Panc1 (cell line): ENCODE data around the gene TBXAS1. TPM values are rescaled to one million over a fixed set of nuclear protein-coding genes. Genes with fewer than 3 reads are reported as not detected.
A peak's percentile ranks its signal among the peaks of the same experiment; 100 is the strongest.

Source experiments
- ATAC-seq: fragments of 200-7000 bp; cut with Tn5 transposase; 2 replicates; pipeline ENCODE4 v1.9.1; 2020; ENCODE audit warnings: mild to moderate bottlenecking, moderate library complexity
- BruUV-seq: library from RNA; stranded (reverse); fragments of 400-500 nt; replicated peaks from 2 replicates; lab custom pipeline; 2021; lab: Mats Ljungman, UMichigan
- CTCF ChIA-PET: fragments of 300-600 bp; sonication (Branson Sonifier 250); formaldehyde crosslinking; loops from one replicate; lab custom pipeline; 2022; ENCODE audit warnings: antibody characterized with exemption; lab: Charles Lee
- POLR2A ChIA-PET: fragments of 300-600 bp; sonication (Branson Sonifier 250); formaldehyde crosslinking; loops from one replicate; lab custom pipeline; 2022; ENCODE audit warnings: antibody characterized with exemption; lab: Charles Lee
- DNase-seq: peaks from one replicate; pipeline ENCODE4 v3.0.0-alpha.2; 2010; ENCODE audit warnings: low read depth, low spot score
- H3K27ac ChIP-seq: 2 replicates; pipeline ENCODE4 v1.5.1; 2011; ENCODE audit warnings: mild to moderate bottlenecking, low read length, inconsistent platforms
- H3K27me3 ChIP-seq: fragments of 200-500 bp; sonication (Bioruptor generic); 2 replicates; pipeline ENCODE4 v1.6.0; 2014; ENCODE audit warnings: low read length, inconsistent platforms; ENCODE audit not compliant: control insufficient read depth, insufficient read depth
- H3K36me3 ChIP-seq: fragments of 200-500 bp; sonication (Bioruptor generic); 2 replicates; pipeline ENCODE4 v1.5.1; 2014; ENCODE audit warnings: inconsistent platforms, mild to moderate bottlenecking, low read length, moderate library complexity; ENCODE audit not compliant: control insufficient read depth, insufficient read depth
- H3K4me1 ChIP-seq: 2 replicates; pipeline ENCODE4 v1.5.1; 2011; ENCODE audit warnings: inconsistent platforms, mild to moderate bottlenecking, low read length, moderate library complexity; ENCODE audit not compliant: control insufficient read depth, insufficient read depth
- H3K4me3 ChIP-seq, 2 experiments: 2 replicates each; pipeline ENCODE4 v1.5.1; 2011 to 2012; ENCODE audit warnings: low read depth in 2 of 2, low read length in 2 of 2, mild to moderate bottlenecking in 2 of 2, inconsistent platforms in 1 of 2, moderate library complexity in 1 of 2
- H3K9me3 ChIP-seq: fragments of 200-500 bp; sonication (Bioruptor generic); 2 replicates; pipeline ENCODE4 v1.5.1; 2014; ENCODE audit warnings: low read depth, mild to moderate bottlenecking, inconsistent platforms, low read length, moderate library complexity; ENCODE audit not compliant: control insufficient read depth, insufficient read depth
- POLR2AphosphoS5 ChIP-seq: IDR thresholded peaks from 2 replicates; pipeline ENCODE4 v1.6.1; 2012; ENCODE audit warnings: mild to moderate bottlenecking, low read depth, low read length, moderate library complexity
- SIN3A ChIP-seq: IDR thresholded peaks from 2 replicates; pipeline ENCODE4 v1.6.1; 2012; ENCODE audit warnings: low read depth, mild to moderate bottlenecking, low read length, moderate library complexity, borderline replicate concordance; ENCODE audit not compliant: insufficient read depth
- TCF7L2 ChIP-seq: IDR thresholded peaks from 2 replicates; pipeline ENCODE4 v1.6.1; 2011; ENCODE audit warnings: mild to moderate bottlenecking, low read depth, low read length, inconsistent platforms
- in situ Hi-C: cut with HindIII; loops from 2 replicates; pipeline ENCODE4 v1.10.0; 2016; ENCODE audit warnings: low sequenced_read_pairs, low pct_unique_long_range_greater_than_20kb
- intact Hi-C: fragments of 100-400 bp; cut with micrococcal nuclease; formaldehyde crosslinking; loops from one replicate; pipeline ENCODE4 v1.10.0; 2022; ENCODE audit not compliant: unreplicated experiment
- total RNA-seq: library from RNA; stranded (reverse); gene quantifications from one replicate; pipeline ENCODE4 v1.2.1, GENCODE V29; 2021; ENCODE audit not compliant: unreplicated experiment
- TF ChIP-seq, protein P1 (sequence below), 2 experiments: IDR thresholded peaks; 2 replicates each; pipeline ENCODE4 v1.6.1; 2011 to 2012; ENCODE audit warnings: low read depth in 2 of 2, control low read depth in 1 of 2, low read length in 1 of 2, mild to moderate bottlenecking in 1 of 2, moderate library complexity in 1 of 2; ENCODE audit not compliant: insufficient read depth in 1 of 2
- TF ChIP-seq, protein P2 (sequence below): fragments of 450-650 bp; IDR thresholded peaks from 2 replicates; pipeline ENCODE4 v1.5.1; 2017; ENCODE audit warnings: mild to moderate bottlenecking

The TBXAS1 gene
- total RNA-seq, 1 experiment from 2014 or later: 4.4 TPM

DNA sequence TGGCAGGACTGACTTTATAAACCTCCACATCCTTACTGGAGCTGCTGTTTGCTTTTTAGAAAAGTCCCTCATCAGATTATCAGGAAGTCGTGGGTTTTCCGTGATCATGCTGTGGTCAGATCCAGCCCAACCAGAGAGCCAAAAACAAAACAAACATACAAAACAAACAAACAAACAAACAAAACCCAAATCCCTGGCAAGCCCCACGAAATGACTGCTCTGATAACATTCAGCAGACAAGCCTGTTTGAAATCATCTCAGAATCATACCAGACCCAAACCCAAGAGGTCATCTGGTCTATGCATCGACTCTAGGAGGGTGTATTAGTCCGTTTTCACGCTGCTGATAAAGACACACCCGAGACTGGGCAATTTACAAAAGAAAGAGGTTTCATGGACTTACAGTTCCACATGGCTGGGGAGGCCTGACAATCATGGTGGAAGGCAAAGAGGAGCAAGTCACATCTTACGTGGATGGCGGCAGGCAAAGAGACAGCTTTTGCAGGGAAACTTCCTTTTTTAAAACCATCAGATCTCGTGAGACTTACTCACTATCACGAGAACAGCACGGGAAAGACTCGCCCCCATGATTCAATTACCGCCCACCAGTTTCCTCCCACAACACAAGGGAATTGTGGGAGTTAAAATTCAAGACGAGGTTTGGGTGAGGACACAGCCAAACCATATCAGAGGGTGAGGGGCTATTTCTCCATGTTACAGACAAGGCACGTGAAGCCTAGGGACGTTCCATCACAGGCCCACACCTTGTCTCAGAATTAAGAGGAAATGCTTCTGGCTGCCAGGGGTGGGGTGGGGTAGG is 148.0 kb downstream of the TBXAS1 start:
- intact Hi-C loops: no loop called here
- Histone ChIP-seq H3K36me3 (no peaks in the 10 kb centered on the region), H3K27ac (no peak overlapping the region), H3K9me3 (no peaks in the 10 kb centered on the region), H3K4me3 (no peak overlapping the region), H3K4me1 (no peaks in the 10 kb centered on the region), H3K27me3 (no peaks in the 10 kb centered on the region)
- TF ChIP-seq TCF7L2 (no peak), POLR2AphosphoS5 (no peak), SIN3A (no peak)
- TF ChIP-seq, protein P1, sequence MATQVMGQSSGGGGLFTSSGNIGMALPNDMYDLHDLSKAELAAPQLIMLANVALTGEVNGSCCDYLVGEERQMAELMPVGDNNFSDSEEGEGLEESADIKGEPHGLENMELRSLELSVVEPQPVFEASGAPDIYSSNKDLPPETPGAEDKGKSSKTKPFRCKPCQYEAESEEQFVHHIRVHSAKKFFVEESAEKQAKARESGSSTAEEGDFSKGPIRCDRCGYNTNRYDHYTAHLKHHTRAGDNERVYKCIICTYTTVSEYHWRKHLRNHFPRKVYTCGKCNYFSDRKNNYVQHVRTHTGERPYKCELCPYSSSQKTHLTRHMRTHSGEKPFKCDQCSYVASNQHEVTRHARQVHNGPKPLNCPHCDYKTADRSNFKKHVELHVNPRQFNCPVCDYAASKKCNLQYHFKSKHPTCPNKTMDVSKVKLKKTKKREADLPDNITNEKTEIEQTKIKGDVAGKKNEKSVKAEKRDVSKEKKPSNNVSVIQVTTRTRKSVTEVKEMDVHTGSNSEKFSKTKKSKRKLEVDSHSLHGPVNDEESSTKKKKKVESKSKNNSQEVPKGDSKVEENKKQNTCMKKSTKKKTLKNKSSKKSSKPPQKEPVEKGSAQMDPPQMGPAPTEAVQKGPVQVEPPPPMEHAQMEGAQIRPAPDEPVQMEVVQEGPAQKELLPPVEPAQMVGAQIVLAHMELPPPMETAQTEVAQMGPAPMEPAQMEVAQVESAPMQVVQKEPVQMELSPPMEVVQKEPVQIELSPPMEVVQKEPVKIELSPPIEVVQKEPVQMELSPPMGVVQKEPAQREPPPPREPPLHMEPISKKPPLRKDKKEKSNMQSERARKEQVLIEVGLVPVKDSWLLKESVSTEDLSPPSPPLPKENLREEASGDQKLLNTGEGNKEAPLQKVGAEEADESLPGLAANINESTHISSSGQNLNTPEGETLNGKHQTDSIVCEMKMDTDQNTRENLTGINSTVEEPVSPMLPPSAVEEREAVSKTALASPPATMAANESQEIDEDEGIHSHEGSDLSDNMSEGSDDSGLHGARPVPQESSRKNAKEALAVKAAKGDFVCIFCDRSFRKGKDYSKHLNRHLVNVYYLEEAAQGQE (IDR thresholded peaks at IDR 0.05; ENCODE audit: insufficient read depth in 1 of 2, low read depth in 2 of 2, low read length in 1 of 2): no peak
- TF ChIP-seq, protein P2, sequence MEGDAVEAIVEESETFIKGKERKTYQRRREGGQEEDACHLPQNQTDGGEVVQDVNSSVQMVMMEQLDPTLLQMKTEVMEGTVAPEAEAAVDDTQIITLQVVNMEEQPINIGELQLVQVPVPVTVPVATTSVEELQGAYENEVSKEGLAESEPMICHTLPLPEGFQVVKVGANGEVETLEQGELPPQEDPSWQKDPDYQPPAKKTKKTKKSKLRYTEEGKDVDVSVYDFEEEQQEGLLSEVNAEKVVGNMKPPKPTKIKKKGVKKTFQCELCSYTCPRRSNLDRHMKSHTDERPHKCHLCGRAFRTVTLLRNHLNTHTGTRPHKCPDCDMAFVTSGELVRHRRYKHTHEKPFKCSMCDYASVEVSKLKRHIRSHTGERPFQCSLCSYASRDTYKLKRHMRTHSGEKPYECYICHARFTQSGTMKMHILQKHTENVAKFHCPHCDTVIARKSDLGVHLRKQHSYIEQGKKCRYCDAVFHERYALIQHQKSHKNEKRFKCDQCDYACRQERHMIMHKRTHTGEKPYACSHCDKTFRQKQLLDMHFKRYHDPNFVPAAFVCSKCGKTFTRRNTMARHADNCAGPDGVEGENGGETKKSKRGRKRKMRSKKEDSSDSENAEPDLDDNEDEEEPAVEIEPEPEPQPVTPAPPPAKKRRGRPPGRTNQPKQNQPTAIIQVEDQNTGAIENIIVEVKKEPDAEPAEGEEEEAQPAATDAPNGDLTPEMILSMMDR: no peak
- POLR2A ChIA-PET: no interaction called here
- no TSS peak for BruUV-seq
- in situ Hi-C loops: no loop called here
- CTCF ChIA-PET: no interaction called here
- ATAC-seq (no peak), DNase-seq (no peak)

DNA sequence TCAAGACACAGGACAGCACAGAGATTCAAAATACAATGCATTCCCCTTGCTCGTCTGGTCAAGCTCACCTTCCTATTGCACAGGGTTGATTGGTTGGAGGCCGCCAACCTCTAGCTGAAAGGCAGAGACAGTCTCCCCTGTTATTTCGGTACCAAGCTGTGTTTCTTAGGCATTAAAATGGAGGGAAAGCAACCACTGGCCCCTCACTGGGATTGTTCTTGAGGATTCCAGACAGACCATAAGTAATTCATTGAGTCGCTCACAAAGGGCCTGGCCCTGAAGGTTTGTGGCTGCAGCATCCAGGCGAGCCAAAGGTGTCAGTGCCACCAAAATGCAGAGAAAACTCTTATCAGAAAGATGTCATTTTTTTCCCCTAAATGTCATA is 152.4 kb downstream of the TBXAS1 start:
- Histone ChIP-seq H3K9me3 (no peaks in the 10 kb centered on the region), H3K4me3 (no peak overlapping the region), H3K27me3 (peaks cover 4% of the 10 kb centered on the region; the same call in 1 of the 2 replicates), H3K27ac (no peak overlapping the region), H3K4me1 (no peaks in the 10 kb centered on the region), H3K36me3 (no peaks in the 10 kb centered on the region)
- TF ChIP-seq POLR2AphosphoS5 (no peak), SIN3A (no peak), TCF7L2 (no peak)
- TF ChIP-seq, protein P2: no peak
- TF ChIP-seq, protein P1 (IDR thresholded peaks at IDR 0.05; ENCODE audit: insufficient read depth in 1 of 2, low read depth in 2 of 2, low read length in 1 of 2): no peak
- BruUV-seq: no TSS peak
- CTCF ChIA-PET: no interaction called here
- in situ Hi-C loops (no loop called here), intact Hi-C loops (no loop called here)
- no peak for DNase-seq
- POLR2A ChIA-PET: no interaction called here
- 0 out of 2 replicates have a peak, but pooled peaks have one; percentile 44 for ATAC-seq
